GM10266 (cell line): ENCODE measurements around the gene SPATA22.
"Not testable (repeated sequence)": the region's sequence is repeated elsewhere in the genome, so short reads cannot be mapped to it uniquely, and the experiment has no call there.

ENCODE experiments used
- DNase-seq: peaks from one replicate; pipeline ENCODE4 v3.0.0; 2012; ENCODE audit errors: extremely low spot score
- CTCF ChIP-seq: IDR thresholded peaks from 2 replicates; pipeline ENCODE4 v1.5.1; 2012; ENCODE audit warnings: mild to moderate bottlenecking, low read depth; ENCODE audit not compliant: control insufficient read depth, insufficient read depth; ENCODE audit errors: missing control alignments

SPATA22 gene

DNA sequence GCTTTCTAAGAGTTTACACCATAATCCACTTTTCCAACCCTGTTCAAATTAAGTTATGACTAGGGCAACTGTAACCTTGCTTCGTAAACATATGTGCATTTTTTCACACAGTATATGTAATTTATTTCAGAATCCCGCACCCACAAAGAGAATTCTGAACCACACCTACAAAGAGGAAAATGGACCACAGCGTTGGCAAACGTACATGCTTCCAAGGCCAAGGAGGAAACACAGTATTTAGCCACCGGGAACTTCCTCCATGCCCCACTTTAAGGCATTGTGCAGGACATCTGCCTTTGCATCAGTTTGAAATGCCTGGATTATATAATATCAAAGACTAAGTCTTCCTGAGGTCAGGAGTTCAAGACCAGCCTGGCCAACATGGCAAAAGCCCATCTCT is 2.1 kb downstream of the SPATA22 start:
- no peak for DNase-seq
- TF ChIP-seq CTCF: no peak

- DNase-seq: not testable (repeated sequence)
Measured at GRCh38 chr17:3466355-3466754, 5.3 kb downstream of the SPATA22 start.

DNA sequence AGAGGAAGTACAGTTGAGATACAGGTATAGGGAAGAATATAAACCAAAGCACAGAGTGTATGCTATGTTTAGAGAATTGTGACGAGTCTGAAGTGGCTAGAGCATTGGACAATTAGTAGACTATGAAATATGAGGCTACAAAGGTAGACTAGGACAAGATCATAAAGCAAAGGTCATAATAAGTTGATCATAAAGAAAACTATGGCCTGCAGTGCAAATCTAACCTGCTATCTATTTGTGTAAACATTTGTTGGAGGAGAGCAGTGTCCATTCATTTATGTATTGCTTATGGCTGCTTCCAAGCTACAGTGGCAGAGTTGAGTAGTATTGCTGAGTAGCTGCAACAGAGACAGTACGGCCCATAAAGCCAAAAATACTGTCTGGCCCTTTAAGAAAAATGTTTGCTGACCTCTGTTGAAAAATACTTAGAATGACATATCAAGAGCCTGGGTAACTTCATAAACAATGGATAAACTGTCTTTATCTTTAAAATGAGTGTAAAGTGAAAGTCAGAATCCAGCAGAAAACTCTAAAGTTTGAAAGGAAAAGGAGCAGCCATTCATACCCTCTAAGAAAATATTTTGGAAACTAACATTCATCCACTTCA is 23.5 kb downstream of the SPATA22 start:
- no peak for DNase-seq
- no peak for TF ChIP-seq CTCF

GRCh38 chr17:3447625-3448024 is 24.0 kb downstream of the SPATA22 start:
- DNase-seq: no peak
- no peak for TF ChIP-seq CTCF

DNA sequence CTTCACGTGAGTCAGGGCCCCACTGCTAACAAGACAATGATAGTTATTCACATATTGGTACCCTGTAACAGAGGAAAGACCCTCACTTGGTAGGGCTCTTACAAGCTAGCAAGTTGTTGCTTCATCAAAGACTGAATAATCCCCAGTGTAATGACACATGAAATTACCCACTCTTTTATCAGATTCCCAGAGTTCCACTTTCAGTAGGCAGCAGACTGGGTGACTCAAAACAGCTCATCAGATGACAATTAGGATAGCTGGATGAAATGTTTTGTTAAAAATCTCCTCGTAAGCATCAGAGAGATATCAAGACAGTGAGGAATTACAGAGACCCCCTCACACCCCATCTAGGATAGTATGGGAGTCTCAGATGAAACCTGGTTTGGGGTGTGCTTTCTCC is 31.2 kb downstream of the SPATA22 start:
- no peak for DNase-seq
- no peak for TF ChIP-seq CTCF

DNA sequence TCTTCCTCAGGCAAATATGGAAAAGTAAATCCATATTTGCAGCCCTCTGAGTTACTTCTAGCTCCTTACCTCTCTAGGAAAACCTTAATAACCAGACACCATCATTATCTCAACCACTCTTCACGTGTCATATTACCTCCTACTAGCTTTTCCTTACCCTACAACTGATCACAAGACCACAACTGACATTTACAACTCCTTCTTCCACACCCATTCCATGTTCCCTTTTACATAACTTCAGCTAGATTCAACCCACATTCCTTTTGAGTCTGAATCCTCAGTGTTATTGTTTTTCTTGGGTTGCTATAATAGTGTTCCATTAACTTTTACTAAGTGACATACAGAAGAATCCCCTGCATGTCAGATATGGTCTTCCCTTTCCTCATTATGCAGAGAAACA is 33.3 kb downstream of the SPATA22 start:
- TF ChIP-seq CTCF: no peak
- DNase-seq: no peak

- no peak for DNase-seq
Measured at GRCh38 chr17:3433741-3434140, 37.9 kb downstream of the SPATA22 start, which contains the start of gene OR1E2. TSS of gene OR1E2 (minus strand) at chr17:3433841. CDS start at chr17:3433841, 0 bp downstream.

DNA sequence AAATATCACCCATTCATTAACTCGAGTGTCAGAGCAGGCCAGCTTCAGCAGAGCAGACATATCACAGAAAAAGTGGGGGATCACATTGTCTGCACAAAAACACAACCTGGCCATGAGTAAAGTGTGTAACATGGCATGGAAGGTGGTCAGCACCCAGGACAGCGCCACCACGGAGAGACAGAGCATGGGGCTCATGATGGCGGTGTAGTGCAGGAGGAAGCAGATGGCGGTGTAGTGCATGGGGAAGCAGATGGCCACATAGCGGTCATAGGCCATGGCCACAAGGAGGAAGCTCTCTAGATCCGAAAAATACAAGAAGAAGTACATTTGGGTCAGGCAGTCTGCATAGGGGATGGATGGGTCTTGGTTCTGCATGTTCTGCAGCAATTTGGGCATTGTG is 38.4 kb downstream of the SPATA22 start:
- not testable (repeated sequence) for DNase-seq

More at GRCh38 chr17:3433741-3434140, 37.9 kb downstream of the SPATA22 start, which contains the start of gene OR1E2:
- TF ChIP-seq CTCF: no peak

DNA sequence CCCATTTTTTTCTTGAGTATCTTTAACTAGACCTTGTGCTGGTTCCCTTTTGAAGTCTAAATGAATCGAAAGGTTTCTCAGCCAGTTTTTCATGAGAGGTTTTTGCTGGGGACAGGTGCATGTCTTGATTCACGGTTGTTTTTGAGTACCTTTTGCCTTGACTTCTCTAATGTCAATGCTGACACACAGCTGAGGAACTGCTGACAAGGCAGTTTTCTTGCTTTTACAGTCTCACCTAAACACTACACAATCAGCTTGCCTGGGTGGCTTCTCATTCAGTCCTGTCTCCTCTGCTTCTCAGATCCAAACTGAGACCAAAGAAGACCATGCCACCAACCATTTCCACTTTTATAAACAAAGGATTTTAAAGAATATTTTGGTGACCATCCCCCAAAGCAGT is 53.4 kb downstream of the SPATA22 start:
- TF ChIP-seq CTCF: no peak
- DNase-seq: no peak
